Activated CD8-positive, alpha-beta memory T cell treated with anti-CD3 and anti-CD28 coated beads for 1 hour (primary cell): ENCODE data around the gene LSM7.

Source experiments
- DNase-seq, 2 donors: peaks; one replicate each; pipeline ENCODE4 v3.0.0-alpha.2; 2020; ENCODE audit warnings: low read depth in 1 of 2; ENCODE audit errors: extremely low read depth in 1 of 2

The LSM7 gene

DNA sequence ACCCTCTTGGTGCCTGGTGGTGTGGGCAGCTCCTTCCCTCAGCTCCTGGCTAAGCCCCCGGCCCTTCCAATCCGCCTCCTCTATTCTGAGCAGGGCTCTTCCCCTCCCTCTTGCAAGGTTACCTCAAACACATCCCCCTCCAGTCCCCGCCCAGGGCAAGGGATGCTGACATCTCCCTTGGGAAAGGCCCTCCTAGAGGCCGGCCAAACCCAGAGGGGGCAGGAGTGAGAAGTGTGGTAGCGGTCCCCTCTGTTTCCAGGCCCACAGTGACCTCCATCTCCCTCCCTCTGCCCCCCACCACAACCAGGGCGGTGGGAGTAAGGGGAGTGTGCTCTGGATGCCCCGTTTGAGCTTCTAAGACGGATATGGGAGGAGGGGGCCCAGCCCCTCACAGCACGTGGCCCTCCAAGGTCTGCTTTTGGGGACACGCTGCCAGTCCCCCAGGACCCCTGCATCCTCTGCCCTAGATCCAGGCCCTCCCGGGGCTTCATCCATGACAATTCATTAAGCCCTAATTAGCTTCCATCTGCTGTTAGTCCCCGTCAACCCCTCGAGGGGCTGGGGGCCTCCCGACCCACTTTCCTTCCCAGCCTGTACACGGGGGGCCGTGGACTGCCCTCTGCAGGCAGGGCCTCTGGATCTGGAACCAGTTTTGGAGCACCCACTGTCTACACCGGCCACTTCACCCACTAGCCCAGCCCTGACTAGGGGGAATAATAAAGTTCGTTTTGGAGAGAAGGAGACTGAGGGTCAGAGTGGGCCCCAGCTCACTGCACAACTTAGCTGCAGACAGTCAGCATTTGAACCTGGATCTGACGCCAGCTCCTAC, 22.7 kb downstream of the LSM7 start:
- DNase-seq: no peak

DNA sequence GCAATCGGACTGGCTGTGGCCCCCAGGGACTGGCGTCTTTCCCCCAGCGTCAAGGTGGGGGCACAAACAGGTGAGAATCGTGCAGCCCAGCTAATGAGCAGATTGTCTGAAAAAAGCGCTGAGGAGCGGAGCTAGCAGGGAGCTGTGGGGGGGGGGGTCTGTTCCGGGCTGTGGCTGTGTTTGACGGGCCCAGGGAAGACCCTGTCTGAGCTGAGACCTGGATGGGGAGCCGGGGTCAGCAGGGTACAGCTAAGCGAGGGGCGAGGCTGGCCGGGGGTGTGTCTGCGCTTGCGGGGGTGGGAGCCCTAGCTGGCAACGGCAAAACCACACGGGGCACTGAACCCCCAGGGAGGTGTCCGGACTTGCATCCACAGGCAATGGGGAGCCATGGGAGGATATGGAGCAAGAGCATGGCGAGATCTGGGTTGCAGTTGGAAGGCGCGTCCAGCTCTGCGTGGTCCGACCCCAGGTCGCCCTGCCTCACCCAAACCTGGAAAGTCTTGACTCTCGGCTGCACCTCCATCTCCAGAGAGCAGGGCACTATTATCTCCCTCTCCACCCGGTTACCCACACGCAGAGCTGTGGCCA, 25.1 kb downstream of the LSM7 start:
- DNase-seq: no peak

DNA sequence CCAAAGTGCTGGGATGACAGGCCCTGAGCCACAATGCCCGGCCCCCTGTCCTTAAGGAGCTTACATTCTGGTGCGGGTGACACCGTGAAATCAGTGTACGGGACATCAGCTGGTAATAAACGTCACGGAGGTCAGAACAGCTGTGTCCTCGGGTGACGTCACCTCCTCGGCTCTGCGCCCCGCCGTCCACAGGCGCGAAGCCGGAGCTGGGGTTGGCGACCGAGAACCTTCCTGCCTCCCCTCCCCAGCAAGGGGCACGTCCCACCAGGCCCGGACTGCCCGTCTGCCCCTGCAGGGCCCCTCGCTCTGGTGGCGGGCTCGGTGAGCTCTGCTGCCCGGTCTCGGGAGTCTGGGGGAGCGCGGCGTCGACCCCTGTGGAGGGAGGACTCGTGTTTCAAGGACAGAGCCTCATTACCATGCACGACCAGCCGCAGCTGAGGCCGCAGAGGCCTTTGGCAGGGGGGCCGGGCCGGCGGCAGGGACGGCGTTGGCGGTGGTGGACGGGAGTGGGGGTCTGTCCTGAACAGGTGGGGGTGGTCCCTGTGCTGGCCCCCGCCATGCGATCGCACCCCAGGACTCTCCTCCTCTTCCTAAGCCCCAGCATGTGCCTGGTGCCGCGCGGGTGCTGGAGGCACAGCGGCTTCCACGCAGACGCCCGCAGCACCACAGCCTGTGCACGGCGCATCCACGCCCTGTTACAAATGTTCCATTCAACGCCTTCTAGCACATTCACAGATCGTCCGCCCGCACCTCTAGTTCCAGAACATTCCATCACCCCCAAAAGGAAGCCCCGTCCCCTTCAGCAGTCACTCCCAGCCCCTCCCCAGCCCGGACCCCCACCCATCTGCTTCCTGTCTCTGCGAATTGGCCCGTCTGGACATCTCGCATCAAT, 25.8 kb downstream of the LSM7 start:
- DNase-seq: no peak

DNA sequence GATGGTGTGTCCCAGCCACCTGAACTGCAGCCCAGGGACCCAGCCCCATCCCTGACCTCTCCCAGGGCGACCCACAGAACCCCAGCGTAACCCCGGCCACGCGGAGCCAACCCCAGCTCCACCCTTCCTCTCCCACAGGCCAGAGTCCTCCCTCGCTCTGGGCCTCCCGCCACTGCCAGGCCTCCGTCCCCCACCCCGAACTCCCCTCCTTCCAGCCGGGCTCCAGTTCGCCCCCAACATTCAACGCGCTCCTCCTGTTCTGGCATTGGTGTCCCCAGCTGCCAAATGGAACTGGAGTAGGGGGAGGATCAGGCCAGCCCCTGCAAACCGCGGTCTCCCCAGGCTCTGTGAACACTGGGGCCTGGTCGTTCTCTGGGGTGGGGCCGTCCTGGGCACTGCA, 27.9 kb downstream of the LSM7 start:
- no peak for DNase-seq

DNA sequence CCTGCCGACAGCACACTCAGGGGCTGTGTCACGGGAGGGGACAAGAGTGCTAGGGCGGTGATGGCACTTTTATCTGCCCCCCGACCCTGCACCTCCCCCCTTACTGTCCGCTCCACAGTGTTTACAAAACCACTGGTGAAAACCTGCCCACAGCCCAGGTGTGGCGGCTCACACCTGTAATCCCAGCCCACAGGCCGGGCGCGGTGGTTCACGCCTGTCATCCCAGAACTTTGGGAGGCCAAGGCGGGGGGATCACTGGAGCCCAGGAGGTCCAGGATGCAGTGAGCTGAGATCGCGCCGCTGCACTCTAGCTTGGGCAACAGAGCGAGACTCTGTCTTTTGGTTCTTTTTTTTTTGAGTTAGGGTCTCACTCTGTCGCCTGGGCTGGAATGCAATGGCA, 32.2 kb downstream of the LSM7 start:
- no peak for DNase-seq

DNA sequence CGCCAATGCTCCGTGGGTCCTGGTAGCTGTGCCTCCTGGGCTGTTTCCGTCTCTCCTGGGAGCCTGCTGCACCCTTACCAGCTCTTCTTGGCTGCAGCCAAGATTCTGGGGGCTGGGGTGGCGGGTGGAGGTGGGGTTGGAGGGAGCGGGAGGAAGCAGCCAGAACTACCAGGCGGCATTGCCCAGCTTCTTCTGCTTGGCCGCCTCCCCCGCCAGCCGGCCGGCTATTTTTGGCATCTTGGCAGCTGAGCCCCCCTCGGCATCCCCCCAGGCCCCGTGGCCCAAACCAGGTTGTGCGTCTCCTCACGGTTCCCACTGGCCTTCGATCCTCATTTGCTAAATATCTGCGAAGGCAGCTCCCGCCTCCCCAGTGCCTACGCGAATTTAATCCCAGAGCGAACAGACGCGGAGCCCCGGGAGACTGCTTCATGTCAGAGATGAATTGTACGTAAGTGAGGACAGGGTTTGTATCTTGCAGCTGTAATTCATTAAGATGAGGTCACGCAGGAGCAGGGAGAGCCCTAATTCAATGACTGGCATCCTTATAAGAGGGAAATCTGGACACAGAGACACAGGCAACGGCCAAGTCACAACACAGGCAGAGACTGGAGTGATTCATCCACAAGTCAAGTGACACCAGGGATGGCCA, 33.6 kb downstream of the LSM7 start:
- no peak for DNase-seq

DNA sequence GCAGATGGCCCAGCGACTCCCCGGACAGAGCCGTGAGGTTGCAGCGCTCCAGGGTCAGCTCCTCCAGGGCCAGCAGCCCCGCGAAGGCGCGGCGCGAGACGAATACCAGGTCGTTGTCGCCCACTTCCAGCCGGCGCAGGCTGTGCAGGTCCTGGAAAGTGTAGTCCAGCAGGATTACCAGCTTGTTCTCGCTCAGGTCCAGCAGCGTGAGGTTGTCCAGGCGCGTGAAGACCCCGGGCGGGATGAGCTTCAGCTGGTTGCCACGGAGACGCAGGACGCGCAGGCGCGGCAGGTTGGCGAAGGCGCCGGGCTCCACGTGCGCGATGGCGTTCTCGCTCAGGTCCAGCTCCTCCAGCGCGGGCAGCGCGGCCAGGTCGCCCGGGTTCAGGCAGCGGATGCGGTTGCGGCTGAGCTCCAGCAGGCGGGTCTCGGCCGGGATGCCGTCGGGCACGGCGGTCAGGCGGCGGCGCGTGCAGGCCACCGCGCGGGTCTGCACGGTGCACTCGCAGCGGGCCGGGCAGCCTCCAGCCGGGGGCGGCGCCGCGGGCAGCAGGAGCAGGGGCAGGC, 37.1 kb downstream of the LSM7 start:
- DNase-seq: no peak

DNA sequence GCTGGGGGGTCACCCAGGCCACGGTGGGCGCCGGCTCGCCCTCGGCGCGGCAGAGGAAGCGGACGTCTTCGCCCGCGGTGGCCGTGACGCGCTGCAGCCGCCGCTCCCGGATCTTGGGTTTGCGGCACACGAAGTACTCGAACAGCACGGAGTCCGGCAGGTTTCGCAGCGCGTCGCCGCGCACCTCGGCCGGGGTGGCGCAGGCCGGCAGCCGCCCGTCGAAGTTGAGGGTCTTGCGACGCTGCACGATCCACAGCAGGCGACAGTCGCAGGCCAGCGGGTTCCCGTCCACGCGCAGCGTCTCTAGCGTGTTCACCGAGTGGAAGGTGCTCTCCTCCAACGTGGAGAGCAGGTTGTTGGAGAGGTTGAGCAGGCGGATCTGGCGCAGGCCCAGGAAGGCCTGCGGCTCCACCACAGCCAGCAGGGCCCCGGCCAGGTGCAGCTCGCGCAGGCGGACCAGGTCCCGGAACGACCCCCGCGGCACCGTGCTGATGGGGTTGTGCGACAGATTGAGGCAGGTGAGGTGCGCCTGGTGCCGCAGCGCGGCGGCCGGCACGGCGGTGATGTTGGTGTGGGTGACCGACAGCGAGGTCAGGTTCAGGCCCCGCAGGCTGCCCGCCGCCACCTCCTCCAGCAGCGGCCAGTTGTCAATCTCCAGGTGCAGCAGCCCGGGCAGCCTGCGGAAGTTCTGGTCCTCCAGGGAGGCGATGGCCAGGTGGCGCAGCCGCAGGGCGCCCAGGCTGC, 37.8 kb downstream of the LSM7 start:
- DNase-seq: no peak

DNA sequence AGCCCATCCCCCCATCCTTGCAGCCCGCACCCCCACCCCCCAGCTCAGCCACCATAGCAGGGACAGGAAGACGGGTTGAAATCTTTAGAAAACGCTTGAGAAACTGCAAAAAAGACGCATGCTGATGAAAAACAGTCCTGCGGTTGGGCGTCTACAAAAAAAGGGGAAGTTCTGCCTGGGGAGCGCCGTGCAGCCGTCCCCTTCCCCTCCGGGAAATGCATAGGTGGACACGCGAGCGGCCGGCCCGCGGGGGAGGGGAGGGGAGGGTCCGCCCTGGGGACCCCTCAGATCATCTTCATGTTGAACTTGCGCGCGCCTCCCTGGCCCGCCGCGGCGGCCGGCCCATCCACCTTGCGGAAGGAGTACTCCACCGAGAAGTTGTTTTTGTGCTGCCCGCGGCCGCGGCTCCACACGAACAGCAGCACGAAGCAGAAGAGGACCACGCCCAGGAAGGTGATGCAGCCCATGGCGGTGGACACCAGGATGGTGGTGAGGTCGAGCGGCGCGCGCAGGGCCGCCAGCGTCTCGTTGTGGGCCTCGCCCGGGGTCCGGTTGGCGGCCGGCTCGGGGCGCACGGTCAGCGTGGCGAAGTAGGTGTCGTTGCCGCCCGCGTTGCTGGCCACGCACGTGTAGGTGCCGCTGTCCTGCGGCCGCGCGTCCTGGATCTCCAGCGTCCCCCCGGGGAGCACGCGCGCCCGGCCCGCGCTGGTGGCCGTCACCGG, 38.5 kb downstream of the LSM7 start:
- no peak for DNase-seq

DNA sequence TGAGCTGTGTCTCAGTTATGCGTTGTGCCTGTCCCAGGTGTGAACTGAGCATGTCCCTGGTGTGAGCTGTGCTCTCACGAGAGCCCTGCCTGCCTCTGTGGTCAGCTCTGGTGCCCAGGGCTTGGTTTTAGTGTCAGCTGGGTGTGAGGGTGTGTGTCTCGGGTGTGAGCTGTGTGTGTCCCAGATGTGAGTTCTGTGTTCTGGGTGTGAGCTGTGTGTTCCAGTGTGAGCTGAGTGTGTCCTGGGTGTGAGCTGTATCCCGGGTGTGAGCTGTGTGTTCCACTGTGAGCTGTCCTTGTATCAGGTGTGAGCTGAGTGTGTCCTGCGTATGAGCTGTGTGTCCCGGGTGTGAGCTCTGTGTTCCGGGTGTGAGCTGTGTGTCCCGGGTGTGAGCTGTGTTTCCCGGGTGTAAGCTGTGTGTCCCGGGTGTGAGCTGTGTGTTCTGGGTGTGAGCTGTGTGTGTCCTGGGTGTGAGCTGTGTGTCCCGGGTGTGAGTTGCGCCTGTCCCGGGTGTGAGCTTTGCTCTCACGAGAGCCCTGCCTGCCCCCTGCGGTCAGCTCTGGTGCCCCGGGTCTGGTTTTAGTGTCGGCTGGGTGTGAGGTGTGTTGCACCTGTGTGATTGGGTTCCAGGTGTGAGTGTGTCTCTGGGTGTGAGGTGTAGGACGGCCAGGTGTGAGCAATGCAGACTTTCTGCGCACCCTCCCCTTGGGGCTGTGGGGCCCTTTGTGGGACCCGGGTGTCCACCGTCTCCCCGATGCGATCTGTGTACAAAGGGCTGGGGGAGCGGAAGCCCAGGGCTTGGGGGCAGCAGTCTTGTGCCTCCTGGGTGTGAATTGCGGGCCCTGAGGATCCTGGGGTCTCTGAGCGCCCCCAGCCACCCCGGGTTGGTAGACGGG, 39.3 kb downstream of the LSM7 start:
- no peak for DNase-seq

DNA sequence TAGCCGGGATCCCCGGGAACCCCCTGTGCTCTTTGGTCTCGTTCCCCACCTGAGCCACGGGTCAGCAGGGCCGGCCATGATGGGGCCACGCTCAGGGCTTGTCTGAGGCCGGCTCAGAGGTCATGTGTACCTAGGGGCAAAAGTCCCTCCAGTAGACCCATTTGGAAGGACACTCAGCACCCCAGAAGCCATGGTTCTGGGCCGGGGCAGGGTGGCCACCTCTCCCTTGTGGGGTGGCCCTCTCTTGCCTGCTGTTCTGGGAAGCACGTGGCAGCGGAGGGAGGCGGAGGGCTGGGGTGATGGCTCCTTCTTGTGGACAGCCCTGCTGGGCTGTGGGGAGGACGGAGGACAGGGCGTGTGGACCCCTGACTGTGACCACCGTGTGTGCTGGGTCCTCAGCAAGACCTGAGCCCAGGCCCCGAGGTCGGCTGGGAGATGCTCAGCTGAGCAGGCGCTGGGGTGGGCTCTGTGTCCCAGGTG, 40.0 kb downstream of the LSM7 start:
- DNase-seq: no peak

DNA sequence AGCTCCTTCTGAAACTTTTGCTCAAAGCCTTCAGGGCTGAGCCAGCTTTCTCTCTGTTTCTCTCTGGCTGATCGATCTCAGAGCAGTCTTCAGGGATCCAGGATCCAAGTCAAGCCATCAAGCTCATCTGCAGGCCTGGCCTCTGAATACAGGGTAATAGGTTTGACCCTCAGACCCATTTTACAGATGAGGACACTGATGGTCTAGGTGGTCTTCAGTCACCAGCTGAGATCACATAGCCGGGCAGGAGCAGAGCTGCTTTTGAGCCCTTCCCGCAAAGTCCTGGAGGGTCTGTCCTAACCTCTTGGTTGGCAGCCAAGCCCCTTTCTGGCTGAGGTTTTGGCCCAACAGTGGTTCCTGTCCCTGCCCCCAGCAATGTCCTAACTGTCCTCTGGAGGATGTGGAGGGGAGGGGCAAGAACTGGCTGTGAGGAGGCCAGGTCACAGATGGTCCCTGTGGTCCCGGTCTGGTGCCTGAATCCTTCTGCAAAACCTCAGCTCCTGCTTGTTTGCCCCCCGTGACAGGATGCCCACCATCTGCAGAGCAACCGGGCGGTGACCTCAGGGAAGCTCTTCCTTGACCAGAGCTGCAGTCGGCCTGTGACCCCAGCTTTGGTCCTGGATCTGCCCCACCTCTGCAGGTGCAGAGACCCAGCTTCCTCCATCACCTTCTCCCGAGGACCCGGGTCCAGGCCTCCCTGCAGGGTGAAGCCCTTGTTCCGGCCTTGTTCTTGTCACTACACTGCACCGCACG, 40.6 kb downstream of the LSM7 start:
- no peak for DNase-seq

DNA sequence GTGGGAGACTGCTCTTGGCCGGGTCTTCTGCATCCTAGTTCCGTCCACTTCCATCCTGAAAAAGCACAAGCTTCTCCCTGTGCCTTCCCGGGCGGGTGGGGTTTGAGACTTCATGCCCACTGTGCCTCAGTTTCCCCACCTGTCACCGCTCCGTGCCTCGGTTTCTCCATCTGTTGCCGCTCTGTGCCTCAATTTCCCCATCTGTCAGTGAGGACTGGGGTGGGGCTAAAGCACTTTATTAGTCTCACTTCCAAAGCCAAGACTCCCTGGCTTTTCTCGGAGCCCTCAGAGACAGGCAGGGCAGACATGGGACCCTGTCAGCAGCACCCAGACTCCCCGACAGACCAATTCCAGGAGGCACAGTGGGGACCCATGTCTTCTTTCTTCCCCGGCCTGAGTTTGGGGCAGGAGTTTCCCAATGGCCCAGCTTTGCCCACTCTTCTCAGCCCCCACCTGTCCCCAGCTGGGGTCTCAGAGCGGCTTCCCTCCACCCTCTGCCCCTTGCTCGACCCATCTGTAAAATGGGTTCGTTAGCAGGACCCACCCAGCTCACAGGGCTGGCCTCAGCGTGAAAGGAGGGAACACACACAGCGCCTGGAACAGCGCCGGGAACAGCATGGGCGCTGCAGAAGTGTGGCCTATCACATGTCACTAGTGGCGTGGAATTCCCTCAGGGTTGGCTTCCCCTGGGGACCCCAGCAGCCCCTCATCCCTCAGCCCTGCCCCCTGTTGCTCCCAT, 41.8 kb downstream of the LSM7 start:
- no peak for DNase-seq

DNA sequence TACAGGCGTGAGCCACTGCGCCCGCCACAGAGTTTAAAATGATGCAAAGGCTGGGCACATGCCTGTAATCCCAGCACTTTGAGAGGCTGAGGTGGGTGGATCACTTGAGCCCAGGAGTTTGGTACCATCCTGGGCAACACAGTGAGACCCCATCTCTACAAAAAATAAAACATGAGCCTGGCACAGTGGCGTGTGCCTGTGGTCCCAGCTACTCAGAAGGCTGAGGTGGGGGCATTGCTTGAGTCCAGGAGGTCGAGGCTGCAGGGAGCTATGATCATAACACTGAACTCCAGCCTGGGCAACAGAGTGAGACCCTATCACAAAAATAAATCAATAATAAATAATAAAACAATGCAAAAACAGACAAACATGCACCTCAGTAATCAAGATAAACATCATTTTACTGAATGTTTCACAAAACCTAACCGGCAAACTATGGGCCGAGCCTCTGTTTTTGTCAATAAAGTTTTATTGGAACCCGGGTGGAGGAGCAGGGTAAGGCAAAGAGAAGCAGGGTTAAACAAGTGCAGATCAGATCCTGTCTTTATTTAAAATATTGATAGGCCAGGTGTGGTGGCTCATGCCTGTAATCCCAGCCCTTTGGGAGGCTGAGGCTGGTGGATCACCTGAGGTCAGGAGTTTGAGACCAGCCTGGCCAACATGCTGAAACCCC, 44.4 kb downstream of the LSM7 start:
- DNase-seq: no peak

DNA sequence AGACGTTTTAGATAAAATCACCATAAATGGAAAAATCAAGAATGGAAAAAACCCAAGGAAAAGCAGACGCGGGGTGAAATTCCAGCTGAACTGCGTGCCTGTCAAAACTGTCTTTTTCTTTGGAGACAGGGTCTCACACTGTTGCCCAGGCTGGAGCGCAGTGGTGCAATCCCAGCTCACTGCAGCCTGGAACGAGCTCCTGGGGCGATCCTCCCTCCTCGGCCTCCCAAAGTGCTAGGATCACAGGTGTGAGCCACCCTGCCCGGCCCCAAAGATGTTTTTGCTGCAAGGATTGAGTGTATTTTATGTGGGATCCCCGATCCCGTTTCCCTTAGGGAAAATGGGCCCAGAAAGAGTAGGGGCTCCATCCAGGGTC, 45.5 kb downstream of the LSM7 start:
- DNase-seq: no peak

DNA sequence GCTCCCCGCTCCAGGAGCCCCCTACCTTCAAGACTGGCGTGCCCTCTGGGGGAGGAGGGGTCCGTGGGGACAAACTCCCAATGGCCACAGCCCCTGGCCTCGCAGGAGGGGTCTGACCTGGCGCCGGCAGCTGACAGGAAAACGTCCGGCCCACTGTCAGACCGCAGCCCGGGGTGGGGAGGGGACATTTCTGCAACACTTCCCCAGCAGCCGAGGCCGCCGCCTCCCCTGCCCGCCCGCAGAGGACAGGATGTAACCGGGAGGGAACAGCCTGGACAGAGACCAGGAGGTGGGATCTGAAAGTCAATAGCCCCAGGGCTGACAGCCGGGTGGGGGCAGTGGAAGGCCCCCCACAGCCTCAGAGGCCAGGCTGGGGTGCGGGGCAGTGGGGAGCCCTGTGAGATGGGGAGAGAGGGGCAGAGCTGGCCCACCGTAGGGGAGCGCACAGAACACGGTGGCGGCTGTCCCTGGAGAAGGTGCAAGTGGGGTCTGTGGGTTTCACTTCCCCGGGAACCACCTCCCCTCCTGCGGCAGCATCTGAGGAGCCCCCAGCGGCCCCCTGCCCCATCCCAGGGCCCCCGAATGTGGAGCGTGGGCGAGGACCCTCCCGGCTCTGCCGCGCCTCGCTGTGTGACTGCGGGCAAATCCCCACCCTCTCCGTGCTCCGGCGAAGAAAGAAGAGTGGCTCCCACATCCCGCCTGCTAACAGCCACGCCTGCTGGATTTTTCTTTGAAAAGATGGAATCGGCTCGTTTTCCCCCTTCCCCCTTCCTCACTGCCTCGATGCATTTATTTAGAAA, 46.1 kb downstream of the LSM7 start, which contains the start of gene PEAK3:
Gene PEAK3 (minus strand): TSS at position 114 of the 800 bp plus-strand sequence. CDS start 1,244 bp downstream, outside the sequence.
- no peak for DNase-seq
